ENCODE results near the gene NAT8L.

Gene NAT8L

GRCh38 chr4:2096073-2096609, 37.0 kb downstream of the NAT8L start:
- no peak for DNase-seq

DNA sequence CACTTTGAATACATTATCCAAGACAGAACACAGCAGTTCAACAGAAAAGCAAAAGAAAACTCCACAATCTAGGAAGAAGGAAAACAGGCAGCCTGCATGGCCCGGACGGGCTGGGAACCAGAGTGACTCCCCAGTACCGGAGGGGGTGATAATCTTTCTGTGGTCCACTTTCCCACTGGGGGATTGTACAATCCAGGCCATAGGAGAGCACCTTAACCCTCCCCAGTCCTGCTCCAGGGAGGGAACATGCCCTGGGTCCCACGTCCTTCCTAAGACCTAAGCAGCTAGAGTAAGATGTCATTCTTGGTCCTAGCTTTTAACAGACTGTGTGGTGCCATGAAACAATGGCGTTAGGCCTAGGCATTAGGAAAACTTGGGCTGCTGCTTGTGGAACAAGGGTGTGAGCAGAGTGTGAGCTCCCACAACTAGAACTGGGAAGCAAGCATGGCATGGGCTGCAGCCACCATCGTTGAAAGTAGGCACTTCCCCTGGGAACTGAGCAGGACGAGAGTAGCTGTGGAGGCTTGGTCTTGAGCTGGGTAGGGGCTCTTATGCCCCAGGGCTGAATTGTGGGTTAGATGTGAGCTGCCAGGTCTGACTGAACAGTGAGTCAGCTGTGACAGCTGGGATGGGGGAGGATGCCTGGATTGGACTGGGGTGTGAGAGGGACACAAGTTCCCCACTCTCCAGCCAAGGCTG, 42.4 kb downstream of the NAT8L start:
- DNase-seq = no peak

GRCh38 chr4:2102045-2102883, 43.1 kb downstream of the NAT8L start:
- no peak for DNase-seq

DNA sequence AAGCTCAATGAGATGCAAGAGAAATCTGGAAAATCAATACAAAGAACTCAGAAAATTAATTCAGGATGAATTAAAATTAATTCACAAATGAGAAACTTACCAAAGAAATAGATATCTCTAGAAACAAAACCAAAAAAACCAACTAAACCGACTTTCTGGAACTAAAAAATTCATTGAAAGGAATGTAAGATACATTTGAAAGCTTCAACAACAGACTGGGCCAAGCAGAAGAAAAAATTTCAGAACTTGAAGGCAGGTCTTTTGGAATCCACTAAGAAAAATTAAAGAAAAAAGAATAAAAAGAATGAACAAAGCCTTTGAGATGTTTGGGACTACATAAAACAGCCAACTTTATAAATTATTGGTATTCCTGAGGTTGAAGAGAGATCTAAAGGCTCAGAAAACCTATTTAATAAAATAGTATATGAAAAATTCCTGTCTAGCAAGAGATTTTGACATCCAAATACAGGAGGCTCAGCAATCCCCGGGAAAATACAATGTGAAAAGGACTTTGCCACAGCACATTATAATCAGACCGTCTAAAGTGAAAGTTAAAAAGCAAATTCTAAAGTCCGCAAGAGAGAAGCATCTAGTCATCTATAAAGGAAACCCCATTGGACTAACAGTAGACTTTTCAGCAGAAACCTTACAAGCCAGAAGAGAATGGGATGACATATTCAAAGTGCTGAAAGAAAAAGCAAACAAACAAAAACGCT, 44.2 kb downstream of the NAT8L start:
- DNase-seq = no peak

GRCh38 chr4:2103843-2104547, 44.9 kb downstream of the NAT8L start:
- no peak for DNase-seq

- no peak for DNase-seq
These were observed 45.6 kb downstream of the NAT8L start for GRCh38 chr4:2104556-2105345.

DNA sequence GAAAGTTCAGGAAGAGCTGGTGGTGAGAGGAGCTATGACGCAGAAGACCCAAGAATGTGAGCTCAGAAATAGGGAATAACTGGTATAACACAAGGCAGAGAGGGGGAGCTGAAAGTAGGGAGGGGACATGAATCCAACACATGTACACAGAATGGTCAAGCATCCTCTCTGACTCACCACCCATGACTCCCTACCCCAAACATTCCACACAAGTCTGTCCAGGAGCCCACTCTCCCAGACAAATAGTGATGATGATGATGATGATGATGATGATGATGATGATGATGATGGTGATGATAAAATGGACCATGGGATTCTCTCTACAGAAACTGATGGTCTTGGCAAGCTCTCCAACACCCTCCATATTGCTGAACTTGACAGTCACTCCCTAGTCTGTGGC, 46.4 kb downstream of the NAT8L start:
- no peak for DNase-seq

GRCh38 chr4:2116687-2117400, 57.7 kb downstream of the NAT8L start:
- no peak for DNase-seq

All from activated CD8-positive, alpha-beta memory T cell treated with anti-CD3 and anti-CD28 coated beads, Interleukin-2, amount 50 U/mL, for 48 hours (primary cell).